ENCODE results near the gene GPR63. TPM values are rescaled to one million over a fixed set of nuclear protein-coding genes. Genes with fewer than 3 reads are reported as not detected.

GPR63 gene
- total and polyA plus RNA-seq, 2 donors (not counting 3 experiments of a cell fraction or from before 2014, with no cell fraction given), result 0.06 to 0.13 TPM

GRCh38 chr6:96803106-96803481, 34.2 kb downstream of the GPR63 start:
- no peak overlapping the region for H3K4me3 ChIP-seq (replicated peaks in 1 of 3; ENCODE audit: insufficient read depth in 1 of 3, low read depth in 1 of 3, low read length in 3 of 3)
- no TSS peak for BruUV-seq (replicated peaks)
- dilution Hi-C loops (cut with MboI; ENCODE audit: extremely low pct_ligation_motif_present, low sequenced_read_pairs), result no loop called here
- no peaks in the 10 kb centered on the region for H3K4me1 ChIP-seq (ENCODE audit: control insufficient read depth, extremely low read depth, insufficient read depth, low read length)
- H3K9me1 ChIP-seq (replicated peaks; ENCODE audit: control insufficient read depth, extremely low read depth, insufficient read depth, low read length), result no peaks in the 10 kb centered on the region
- DNase-seq (ENCODE audit: low read depth, low spot score), result no peak
- H3K79me2 ChIP-seq (ENCODE audit: control insufficient read depth, insufficient read depth, low read length), result no peaks in the 10 kb centered on the region
- H3K27ac ChIP-seq (ENCODE audit: insufficient read depth, low read depth, low read length), result no peak overlapping the region
- ChIA-PET POLR2A (no interaction called here), CTCF (no interaction called here)
- no peak overlapping the region for H3K4me2 ChIP-seq (ENCODE audit: insufficient read depth, low read length)
- intact Hi-C loops (cut with micrococcal nuclease), result no loop called here
- H3K36me3 ChIP-seq (ENCODE audit: control insufficient read depth in 2 of 2, extremely low read depth in 1 of 2, insufficient read depth in 2 of 2, low read length in 2 of 2), result no peaks in the 10 kb centered on the region
- H3K9me3 ChIP-seq (replicated peaks; ENCODE audit: control insufficient read depth, insufficient read depth, low read length), result no peaks in the 10 kb centered on the region
- no peak overlapping the region for H2AFZ ChIP-seq (ENCODE audit: low read depth, low read length)
- no peaks in the 10 kb centered on the region for H4K20me1 ChIP-seq (replicated peaks; ENCODE audit: control insufficient read depth, extremely low read depth, insufficient read depth, low read length)
- TF ChIP-seq GATA2 (IDR thresholded peaks at IDR 0.05; ENCODE audit: insufficient read depth, insufficient read length, low read depth, low read length) (no peak), POLR2AphosphoS5 (IDR thresholded peaks at IDR 0.05; ENCODE audit: insufficient read depth, low read depth, low read length) (no peak), JUN (IDR thresholded peaks at IDR 0.05; ENCODE audit: borderline replicate concordance, insufficient read depth, insufficient read length, low read depth) (no peak), EZH2 (IDR thresholded peaks at IDR 0.05; ENCODE audit: borderline replicate concordance, low read depth, low read length, severe bottlenecking) (no peak), CTCF (IDR thresholded peaks at IDR 0.05; ENCODE audit: extremely low read depth in 1 of 2, insufficient read depth in 1 of 2, low read depth in 1 of 2, low read length in 2 of 2) (no peak), MAX (IDR thresholded peaks at IDR 0.05; ENCODE audit: insufficient read depth, insufficient read length) (no peak)
- H3K27me3 ChIP-seq (ENCODE audit: control insufficient read depth in 2 of 2, insufficient read depth in 2 of 2, low read length in 2 of 2), result no peaks in the 10 kb centered on the region
- no peak overlapping the region for H3K9ac ChIP-seq (replicated peaks; ENCODE audit: extremely low read depth, insufficient read depth, low read length)
- FAIRE-seq, result no peak
